ENCODE data around the gene GRIA1.

DNA sequence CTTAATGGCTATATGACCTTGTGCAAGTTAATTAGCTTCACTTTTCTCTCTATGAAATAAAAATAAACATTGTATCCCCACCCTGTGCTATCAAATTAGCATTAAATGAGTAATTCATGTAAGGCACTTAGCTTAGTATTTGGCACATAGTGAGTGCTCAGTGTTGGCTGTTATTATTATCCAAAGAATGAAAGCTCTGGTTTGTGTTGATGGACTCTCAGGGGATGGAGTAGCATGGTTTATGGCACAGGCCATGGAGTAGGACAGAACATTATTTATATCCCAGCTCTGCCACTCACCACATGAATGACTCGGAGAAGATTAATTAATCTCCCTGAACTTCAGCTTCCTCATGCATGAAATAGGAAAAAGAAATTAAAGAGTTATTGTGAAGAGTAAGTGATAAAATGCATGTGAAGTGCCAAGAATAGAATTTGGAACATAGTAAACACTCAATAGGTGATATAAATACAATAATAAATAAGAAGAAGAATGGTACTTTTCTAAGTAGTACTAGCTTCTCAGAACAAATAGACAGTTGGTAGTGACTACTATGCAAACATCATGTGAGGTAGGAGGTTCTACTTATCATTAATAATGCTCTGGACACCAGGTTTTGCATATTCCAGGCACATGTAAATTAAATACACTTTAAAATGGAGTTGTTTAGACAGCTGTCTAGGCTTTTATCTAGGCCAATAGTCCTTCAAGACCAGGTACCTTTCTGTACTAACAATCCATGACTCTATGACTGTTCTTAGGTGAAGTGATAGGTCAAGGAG lies 146.4 kb downstream of the GRIA1 start:
- TF ChIP-seq, protein P1, sequence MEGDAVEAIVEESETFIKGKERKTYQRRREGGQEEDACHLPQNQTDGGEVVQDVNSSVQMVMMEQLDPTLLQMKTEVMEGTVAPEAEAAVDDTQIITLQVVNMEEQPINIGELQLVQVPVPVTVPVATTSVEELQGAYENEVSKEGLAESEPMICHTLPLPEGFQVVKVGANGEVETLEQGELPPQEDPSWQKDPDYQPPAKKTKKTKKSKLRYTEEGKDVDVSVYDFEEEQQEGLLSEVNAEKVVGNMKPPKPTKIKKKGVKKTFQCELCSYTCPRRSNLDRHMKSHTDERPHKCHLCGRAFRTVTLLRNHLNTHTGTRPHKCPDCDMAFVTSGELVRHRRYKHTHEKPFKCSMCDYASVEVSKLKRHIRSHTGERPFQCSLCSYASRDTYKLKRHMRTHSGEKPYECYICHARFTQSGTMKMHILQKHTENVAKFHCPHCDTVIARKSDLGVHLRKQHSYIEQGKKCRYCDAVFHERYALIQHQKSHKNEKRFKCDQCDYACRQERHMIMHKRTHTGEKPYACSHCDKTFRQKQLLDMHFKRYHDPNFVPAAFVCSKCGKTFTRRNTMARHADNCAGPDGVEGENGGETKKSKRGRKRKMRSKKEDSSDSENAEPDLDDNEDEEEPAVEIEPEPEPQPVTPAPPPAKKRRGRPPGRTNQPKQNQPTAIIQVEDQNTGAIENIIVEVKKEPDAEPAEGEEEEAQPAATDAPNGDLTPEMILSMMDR (IDR thresholded peaks at IDR 0.05): no peak
- TF ChIP-seq EZH2 (IDR thresholded peaks at IDR 0.05): no peak

Data from neural progenitor cell (in vitro differentiated cells).